Osteoblast (primary cell): Measurements from ENCODE around the gene TBC1D5. TPM values are rescaled to one million over a fixed set of nuclear protein-coding genes. Genes with fewer than 3 reads are reported as not detected.

Source experiments
- DNase-seq: peaks from one replicate; pipeline ENCODE4 v3.0.0; 2011; ENCODE audit warnings: low spot score, mixed read lengths; ENCODE audit not compliant: insufficient read length; ENCODE audit errors: missing footprints
- H2AFZ ChIP-seq: 2 replicates; pipeline ENCODE4 v1.6.0; 2011; ENCODE audit warnings: mild to moderate bottlenecking, low read length
- H3K27ac ChIP-seq: 2 replicates; pipeline ENCODE4 v1.5.1; 2011; ENCODE audit warnings: mild to moderate bottlenecking, low read depth, low read length, moderate library complexity
- H3K27me3 ChIP-seq: 2 replicates; pipeline ENCODE4 v1.6.0; 2012; ENCODE audit warnings: mild to moderate bottlenecking, control low read depth, inconsistent platforms, low read length, moderate library complexity; ENCODE audit not compliant: insufficient read depth
- H3K36me3 ChIP-seq: 2 replicates; pipeline ENCODE4 v1.5.1; 2011; ENCODE audit warnings: mild to moderate bottlenecking, low read length, control low read depth, moderate library complexity; ENCODE audit not compliant: insufficient read depth
- H3K4me1 ChIP-seq: 2 replicates; pipeline ENCODE4 v1.5.1; 2011; ENCODE audit warnings: mild to moderate bottlenecking, low read length, control low read depth, moderate library complexity; ENCODE audit not compliant: insufficient read depth
- H3K4me2 ChIP-seq: 2 replicates; pipeline ENCODE4 v1.6.0; 2011; ENCODE audit warnings: mild to moderate bottlenecking, low read length; ENCODE audit not compliant: insufficient read depth
- H3K4me3 ChIP-seq: fragments of 200-600 bp; sonication (generic); 3 replicates; pipeline ENCODE4 v1.5.1; 2012; ENCODE audit warnings: mild to moderate bottlenecking, low read length, inconsistent platforms; ENCODE audit not compliant: insufficient read depth
- H3K79me2 ChIP-seq: 2 replicates; pipeline ENCODE4 v1.6.0; 2012; ENCODE audit warnings: mild to moderate bottlenecking, low read length, control low read depth, inconsistent platforms; ENCODE audit not compliant: insufficient read depth
- H3K9me3 ChIP-seq: 2 replicates; pipeline ENCODE4 v1.5.1; 2011; ENCODE audit warnings: low read depth, low read length, control low read depth
- H4K20me1 ChIP-seq: 2 replicates; pipeline ENCODE4 v1.6.0; 2012; ENCODE audit warnings: mild to moderate bottlenecking, low read length, control low read depth; ENCODE audit not compliant: insufficient read depth
- CTCF ChIP-seq: IDR thresholded peaks from 2 replicates; pipeline ENCODE4 v1.5.1; 2011; ENCODE audit warnings: mild to moderate bottlenecking, low read depth, low read length, moderate library complexity; ENCODE audit errors: extremely low read depth
- total RNA-seq: library from RNA; depleted of rRNA; stranded (reverse); fragments of >200 nt; gene quantifications from 2 replicates; pipeline ENCODE4 v1.2.3, GENCODE V29; 2012

Gene TBC1D5
- total RNA-seq, 1 donor, result 117 TPM

DNA sequence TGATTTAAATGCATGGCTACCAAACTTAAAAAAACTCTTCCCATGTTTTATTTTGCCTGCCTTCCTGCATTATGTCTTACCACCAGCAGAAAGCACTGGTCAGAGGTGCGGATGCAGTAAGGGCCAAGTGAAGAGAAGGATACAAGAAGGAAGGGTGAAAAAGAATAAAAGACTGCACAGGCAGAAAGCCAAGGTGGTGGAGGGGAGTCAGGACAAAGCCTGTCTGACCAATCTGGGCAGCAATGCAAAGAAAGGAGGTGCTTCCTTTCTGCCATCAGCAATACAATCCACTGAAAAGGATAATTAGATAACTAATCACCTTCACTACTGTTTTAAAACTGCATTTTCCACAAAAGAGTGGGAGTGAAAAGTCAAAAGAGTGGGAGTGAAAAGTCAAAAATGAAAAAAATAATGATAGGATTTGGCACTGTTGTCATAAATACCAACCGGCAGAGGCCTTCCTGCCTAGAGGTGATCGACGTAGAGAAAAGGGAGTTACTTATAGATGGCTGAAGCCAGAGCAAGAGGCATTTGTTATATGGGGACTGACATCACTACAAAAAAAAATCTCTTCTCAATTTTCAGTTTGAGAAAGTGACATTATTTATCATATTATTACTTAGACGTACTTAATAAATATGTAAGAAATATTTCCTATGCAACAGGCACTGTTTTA lies 385.3 kb downstream of the TBC1D5 start:
- Histone ChIP-seq H2AFZ (no peak overlapping the region), H3K27ac (no peak overlapping the region), H3K4me2 (no peak overlapping the region), H3K9me3 (no peaks in the 10 kb centered on the region), H3K79me2 (no peaks in the 10 kb centered on the region), H4K20me1 (no peaks in the 10 kb centered on the region), H3K4me3 (no peak overlapping the region), H3K27me3 (no peaks in the 10 kb centered on the region), H3K4me1 (no peaks in the 10 kb centered on the region), H3K36me3 (no peaks in the 10 kb centered on the region)
- DNase-seq, result no peak
- no peak for TF ChIP-seq CTCF

DNA sequence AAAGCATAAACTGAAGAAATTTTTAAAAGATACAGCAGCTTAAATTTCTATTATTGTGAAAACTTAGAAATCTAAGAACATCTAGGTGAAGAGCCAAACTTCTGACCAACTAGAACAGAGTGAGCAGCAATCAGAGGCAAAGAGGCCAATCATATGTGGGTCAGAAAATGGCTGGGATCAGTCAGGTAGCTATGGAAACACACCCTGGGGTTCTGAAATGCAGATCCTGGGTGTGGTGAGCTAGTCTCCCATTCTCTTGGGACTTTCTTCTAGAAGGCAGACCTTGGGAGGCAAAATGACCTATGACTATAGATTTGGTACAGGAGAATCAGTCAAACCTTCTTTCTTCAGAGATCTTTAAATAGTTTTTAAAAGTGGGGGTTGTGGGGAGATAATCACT lies 385.8 kb downstream of the TBC1D5 start:
- H3K27me3 ChIP-seq, result no peaks in the 10 kb centered on the region
- no peak overlapping the region for H3K27ac ChIP-seq
- no peaks in the 10 kb centered on the region for H3K9me3 ChIP-seq
- H3K4me3 ChIP-seq, result no peak overlapping the region
- DNase-seq, result no peak
- no peak overlapping the region for H3K4me2 ChIP-seq
- no peak overlapping the region for H2AFZ ChIP-seq
- no peaks in the 10 kb centered on the region for H4K20me1 ChIP-seq
- no peaks in the 10 kb centered on the region for H3K4me1 ChIP-seq
- H3K36me3 ChIP-seq, result no peaks in the 10 kb centered on the region
- no peaks in the 10 kb centered on the region for H3K79me2 ChIP-seq
- no peak for TF ChIP-seq CTCF

DNA sequence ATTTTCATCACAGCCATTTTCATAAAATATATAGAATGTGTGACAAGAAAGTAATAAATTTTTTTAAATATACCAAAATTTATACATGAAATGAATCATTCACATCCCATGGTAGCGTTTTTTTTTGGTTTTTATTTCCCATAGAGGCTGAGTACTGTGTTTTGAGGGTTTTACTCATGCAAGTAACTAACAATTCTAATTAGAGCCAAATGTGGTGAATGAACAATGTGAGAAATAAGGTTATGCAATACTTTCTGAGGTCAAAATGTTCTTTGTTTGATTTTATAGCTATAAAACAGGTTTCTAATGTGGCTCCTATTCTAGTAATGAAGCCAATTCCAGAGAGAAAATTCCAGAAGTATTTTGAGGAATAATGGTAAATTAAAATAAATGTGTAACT lies 386.8 kb downstream of the TBC1D5 start:
- no peak for DNase-seq
- no peaks in the 10 kb centered on the region for H3K4me1 ChIP-seq
- no peak overlapping the region for H2AFZ ChIP-seq
- no peak overlapping the region for H3K4me3 ChIP-seq
- H3K36me3 ChIP-seq, result no peaks in the 10 kb centered on the region
- no peaks in the 10 kb centered on the region for H3K9me3 ChIP-seq
- no peaks in the 10 kb centered on the region for H3K27me3 ChIP-seq
- H3K79me2 ChIP-seq, result no peaks in the 10 kb centered on the region
- H3K27ac ChIP-seq, result no peak overlapping the region
- H3K4me2 ChIP-seq, result no peak overlapping the region
- no peak for TF ChIP-seq CTCF
- H4K20me1 ChIP-seq, result no peaks in the 10 kb centered on the region

DNA sequence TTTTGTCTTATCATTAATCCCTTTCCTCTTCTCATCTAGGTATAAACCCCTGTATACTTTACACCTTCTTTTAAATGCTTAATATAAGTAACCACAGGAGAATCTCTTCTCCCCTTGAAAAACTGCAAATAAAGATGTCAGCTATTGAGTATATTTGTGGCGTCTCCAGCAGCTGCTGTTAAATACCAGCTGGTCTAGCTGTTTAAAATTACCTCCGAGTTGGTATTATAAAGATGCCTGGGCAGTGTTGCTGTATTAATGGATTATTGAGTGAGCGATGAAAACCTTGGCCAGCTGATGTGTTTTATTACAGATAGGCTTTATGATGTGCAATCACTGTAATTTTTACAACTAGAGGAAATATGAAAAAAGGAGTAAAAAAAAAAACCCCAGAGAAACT lies 388.1 kb downstream of the TBC1D5 start:
- no peak overlapping the region for H3K4me2 ChIP-seq
- no peaks in the 10 kb centered on the region for H4K20me1 ChIP-seq
- no peaks in the 10 kb centered on the region for H3K36me3 ChIP-seq
- no peaks in the 10 kb centered on the region for H3K27me3 ChIP-seq
- TF ChIP-seq CTCF, result no peak
- H2AFZ ChIP-seq, result no peak overlapping the region
- no peak overlapping the region for H3K27ac ChIP-seq
- DNase-seq, result no peak
- H3K4me1 ChIP-seq, result no peaks in the 10 kb centered on the region
- no peak overlapping the region for H3K4me3 ChIP-seq
- H3K79me2 ChIP-seq, result no peaks in the 10 kb centered on the region
- no peaks in the 10 kb centered on the region for H3K9me3 ChIP-seq
